ENCODE results near the gene FBXW7.

Gene FBXW7

DNA sequence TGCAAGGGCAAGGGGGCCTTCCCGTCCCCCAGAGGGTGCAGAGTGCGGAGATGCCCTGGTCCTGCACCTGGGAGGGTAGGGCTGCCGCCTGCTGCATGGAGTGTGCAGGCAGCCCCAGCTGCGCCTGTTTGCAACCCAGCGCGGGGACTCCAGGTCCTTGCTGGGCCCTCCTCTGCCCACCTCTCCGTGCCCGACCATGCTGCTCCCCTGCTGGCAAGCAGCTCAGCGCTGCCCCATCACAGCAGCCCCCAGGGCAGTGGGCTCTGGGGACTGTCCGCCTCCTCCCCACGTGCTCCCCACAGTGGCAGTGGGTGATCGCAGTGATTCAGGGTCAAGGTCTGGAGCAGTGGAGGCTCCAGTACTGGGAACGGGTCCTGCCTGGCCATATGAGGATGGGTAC lies 5.0 kb upstream of the FBXW7 start:
- no peak for DNase-seq

DNA sequence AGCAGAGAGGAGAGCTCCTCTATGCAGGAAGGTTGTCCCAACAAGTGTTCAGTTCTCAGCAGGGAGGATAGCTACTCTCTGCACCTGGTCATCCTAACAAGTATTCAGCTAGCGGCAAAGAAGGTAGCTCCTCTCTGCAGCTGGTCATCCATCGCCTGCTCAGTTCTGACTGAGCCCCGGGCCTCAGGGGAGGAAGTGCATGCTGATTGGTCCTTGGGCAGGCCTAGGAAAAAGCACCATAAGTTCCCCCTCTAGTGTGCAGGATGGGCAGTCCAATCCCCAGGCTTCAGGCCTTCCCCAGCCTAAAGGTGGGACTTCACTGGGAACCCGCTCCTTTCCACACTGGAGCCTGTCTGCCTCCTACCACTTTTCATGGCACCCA lies 4.4 kb upstream of the FBXW7 start:
- no peak for DNase-seq

DNA sequence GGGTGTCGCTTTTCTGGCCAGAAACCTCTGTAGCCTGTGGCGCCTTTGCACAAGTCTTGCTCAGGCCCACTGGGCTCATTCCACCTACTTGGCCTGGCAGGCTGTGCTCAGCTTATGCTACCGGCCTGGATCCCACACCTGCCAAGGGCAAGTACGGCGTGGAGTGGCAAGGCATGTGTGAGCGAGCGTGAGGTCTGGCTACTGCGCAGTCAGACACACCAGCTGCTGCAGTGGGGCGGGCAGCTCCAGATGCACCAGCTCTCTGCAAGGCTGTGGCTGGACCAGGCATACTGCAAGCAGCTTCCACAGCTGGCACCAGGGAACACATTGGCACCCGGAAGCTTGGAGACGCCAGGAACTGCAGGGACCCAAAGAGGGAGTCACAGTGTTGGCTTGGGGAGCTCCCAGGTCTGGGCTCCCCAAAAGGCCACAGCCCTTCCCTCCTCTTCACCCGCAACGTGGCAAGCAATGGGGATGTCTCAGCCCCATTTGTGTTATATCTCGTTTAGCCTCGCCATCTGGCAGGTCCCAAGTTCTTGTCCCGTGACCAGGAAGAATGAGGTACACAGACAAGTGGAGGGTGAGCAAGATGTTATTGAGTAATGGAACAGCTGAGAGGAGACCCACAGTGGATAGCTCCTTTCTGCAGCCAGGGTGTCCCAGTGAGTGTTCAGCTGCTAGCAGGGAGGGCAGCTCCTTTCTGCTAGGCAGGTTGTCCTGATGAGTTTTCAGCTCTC lies 3.8 kb upstream of the FBXW7 start:
- no peak for DNase-seq

DNA sequence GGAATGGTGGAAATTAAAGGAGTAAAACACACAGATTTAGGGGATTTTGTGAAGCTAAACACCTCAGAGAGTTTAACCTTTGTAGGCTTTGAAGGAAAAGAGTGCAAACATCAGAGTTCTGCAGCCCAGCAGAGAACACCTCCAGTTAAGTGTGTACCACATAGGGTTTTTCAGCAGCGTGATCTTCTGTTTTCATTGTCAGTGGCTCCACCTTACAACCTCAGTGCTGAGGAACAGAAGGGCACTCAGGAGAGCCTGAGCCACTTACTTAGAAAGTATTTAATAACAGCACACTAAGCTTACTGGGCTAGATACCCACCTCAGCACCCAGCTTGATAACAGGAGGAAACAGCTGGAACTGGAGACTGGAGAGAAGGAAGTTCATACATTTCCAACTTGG lies 2.0 kb upstream of the FBXW7 start:
- no peak for DNase-seq

DNA sequence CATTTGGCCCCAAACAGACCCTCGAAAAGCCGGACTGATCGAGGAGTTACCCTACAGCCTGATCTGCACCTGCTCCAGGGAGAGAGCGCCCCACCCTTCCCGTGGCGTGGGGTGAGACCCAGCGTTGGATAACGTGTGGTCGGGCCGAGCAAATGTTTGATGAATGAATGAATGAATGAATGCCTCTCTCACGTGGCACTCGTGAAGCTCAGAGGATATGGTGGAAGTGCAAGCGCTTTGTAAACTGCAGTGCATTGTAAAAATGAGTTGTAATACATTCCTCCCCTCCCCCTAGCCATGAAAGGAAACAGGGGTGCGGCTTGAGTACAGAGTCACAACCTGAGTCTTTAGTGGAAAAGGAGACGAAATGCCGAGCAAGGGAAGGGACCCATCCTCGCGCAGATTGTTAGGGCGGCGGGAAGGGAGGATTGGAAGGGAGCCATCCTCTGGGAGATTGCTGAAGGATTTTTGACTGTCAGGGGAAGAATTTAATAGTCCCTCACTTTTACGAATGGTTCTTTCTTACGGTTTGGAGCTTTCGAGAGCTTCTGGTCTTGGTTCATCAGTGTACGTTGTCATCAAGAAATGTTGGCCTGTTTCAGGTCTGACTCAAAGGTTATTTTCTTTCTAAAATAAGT lies 772 bp upstream of the FBXW7 start:
- DNase-seq = no peak

DNA sequence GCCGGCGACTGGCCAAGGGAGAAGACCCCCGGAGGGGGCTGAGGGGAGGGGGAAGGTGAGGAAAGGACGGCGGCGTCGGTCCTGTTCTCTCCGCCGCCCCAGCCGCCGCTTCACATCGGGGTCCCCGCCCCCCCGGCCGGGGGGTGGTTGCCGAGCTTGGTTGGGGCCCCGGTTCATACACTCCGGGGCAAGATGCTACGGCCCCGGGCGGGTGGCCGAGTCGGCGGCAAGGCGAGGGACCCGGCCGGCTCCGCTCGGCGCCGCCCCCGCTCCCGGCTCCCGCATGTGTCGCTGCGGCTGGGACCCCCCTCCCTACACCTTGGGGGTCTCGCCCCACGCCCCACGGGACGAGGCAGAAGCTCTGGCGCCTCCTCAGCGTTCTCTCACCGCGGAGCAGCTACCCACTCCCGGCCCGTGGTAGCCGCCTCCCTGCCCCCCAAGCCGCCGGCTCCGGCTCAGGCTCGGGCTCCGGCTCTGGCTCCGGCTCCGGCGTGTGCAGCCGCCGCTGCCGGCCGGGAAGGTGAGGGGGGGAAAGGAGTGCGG lies 461 bp downstream of the FBXW7 start:
- no peak for DNase-seq

DNA sequence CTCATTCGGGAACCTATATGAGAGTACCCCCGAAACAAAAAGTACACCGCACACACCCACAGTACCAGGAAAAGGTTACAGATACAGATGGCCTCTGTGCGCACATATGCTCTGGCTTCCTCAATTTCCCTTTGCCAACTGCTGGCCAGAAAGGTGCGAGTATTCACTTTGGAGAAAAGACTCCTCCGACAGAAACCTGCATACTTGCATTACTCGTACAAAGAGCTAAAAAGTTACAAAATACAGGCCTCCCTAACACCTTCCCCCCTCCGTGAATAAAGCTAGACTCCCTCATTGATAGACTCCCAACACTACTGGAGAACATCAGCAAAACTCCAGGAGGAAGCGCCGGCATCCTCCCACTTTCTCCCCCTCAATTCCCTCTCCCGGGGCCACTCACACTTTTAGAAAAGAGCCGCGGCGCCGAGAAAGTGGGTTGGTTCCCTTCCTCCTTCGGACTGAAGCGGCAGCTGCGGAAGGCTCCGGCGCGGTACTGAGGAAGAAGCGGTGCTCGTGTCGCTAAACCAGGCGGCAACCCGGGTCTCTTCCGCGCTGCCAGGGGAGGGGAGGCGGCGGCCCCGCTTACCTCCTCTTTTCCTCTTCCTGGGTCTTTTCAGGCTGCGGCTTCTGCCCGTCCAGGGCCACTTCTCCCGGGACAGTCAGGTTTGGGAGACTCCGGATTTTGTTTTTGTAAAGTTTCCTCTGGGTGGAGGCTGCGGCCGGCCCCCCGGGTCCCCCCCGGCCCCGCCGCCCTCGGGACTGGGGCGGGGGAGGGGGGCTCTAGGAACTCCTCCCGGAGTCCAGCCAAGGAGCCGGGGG lies 1.1 kb downstream of the FBXW7 start:
- peak; percentile 3 for DNase-seq

DNA sequence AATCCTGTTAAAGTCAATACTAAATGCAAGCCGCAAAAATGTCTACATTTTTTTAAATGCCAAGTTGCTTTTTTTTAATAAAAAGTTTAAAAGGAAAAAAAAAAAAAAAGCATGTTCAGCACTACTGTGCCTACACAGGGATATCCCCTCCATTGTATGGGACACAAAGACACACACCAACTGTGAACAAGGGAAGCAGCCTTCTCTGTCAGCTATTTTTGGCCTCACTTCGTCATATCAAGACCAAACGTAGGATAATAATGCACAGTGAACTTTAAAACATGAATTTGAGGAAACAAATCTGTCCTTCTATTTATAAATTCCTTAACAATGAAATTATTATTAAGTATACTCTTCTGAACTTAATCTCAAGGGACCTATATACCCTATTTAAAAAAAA lies 4.4 kb downstream of the FBXW7 start:
- no peak for DNase-seq

DNA sequence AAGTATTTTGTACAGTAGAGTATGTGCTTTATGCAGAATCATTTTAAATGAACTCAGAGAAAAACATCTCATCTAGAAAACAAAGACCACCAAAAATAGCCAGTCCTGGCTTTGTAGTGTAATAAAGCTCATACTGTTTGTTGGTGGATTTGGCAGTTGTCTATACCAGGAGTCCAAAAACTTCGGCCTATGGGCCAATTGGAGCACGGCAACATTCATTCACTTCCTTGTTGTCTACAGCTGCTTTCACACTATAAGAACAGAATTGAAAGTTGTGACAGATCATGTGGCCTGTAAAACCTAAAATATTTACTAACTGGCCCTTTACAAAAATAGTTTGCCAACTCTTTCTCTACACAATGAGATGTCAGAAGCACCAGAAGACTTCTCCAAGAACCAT lies 5.3 kb downstream of the FBXW7 start:
- no peak for DNase-seq

DNA sequence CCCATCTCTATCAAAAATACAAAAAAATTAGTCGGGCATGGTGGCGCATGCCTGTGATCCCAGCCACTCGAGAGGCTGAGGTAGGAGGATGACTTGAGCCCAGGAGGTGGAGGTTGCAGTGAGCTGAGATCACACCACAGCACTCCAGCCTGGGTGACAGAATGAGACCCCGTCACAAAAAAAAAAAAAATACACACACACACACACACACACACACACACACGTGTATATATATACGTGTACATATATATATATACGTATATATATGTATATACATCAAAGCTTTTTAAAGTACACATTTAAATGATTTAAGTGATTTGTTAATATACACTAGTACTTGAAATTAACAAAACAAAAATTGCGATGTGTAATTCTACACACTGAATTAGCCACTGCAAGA lies 6.0 kb downstream of the FBXW7 start:
- DNase-seq = no peak

DNA sequence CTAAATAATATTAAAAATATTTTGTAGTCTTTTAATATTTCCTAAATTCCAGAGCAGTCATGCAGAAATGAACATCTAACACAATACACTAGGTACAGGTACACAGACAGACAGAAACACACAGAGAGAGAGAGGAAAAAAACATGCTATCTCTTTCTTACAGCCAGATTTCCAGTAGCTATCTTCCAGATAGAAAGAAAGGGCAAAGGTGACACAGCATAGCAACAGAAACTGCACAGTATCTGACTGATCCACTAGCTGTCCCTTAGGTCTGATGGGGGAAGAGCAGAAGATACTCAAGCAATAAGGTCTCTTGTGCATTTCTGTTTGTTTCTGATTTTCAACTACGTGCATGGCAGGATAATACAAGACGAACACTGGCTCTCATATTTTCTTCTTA lies 7.8 kb downstream of the FBXW7 start:
- DNase-seq = no peak

DNA sequence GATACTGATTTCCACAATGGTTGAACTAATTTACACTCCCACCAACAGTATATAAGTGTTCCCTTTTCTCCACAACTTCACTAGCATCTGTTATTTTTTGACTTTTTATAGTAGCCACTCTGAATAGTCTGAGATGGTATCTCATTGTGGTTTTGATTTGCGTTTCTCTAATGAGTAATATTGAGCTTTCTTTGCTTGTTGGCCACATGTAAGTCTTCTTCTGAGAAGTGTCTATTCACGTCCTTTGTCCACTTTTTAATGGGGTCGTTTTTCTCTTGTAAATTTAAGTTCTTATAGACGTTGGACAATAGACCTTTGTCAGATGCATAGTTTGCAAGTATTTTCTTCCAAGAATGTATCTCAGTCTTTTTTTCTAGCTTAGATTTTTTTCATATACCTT lies 10.0 kb downstream of the FBXW7 start:
- DNase-seq = no peak

DNA sequence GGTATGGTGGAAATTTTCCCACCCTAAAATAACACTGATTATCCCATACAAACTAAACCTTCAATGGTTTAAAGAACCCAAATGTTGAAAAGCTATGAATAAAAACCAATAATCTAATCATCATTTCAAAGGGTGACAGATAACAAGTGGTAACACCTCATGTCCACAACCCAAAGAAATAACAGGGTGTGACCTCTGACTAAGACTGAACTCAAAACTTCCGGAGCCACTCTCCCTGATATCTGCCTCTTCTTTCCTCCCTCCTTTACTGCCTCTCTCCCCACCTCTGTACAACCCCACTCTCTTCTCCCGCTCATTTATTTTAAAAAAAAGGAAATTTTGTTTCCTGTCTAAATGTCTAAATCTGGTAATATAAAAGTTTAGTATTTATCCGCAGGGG lies 11.5 kb downstream of the FBXW7 start:
- no peak for DNase-seq

DNA sequence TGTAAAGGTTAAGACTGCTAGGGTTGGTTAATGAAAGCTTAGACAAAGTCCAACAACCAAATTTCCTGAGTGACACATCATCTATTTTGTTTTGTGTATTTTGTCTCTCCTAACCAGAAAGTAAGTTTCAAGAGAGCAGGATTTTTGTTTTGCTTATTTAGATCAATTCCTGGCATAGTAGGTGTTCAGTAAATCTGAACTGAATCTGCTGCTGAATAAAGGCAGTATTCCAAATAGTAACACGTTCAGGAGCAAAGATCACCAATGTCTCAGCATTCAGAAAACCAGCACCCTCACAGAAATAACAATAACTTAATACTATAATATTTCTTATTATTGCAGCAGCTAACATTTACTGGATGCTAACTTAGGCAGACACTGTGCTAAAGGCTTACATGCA lies 12.2 kb downstream of the FBXW7 start:
- DNase-seq = no peak

DNA sequence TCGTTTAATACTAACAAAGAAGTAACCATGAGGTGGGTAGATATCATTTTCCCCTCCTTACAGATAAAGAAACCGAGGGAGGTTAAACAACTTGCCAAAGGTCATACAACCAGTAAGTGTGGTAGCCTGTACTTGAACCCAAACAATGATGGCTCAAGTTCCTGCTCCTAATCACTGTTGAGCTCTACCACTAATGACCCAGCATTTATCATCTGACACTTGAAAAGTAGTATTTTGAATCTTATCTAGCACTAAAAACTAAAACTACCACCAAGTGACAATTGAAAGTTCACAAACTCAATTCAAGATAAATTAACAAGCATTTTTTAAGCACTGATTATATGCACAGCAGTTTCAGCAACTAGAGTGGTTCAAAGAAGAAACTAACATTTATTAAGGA lies 13.1 kb downstream of the FBXW7 start:
- DNase-seq = no peak

DNA sequence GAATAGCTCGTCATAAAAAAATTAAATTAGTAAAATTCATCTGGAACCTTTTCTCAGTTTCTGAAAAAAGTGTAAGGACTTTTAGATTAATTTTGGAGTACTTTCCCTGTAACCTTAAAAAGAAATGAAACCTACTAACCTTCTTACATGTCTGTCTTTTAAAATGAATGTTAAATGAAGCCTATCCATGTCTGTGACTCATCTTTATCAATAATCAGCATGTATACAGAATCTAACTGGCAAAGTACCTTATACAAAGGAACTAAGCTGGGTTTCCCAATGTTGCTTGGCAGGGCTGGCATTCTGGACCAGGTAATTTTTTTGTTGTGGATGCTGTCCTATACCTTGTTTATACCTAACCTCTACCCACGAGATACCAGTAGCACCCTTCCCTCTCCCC lies 13.6 kb downstream of the FBXW7 start:
- DNase-seq = no peak

DNA sequence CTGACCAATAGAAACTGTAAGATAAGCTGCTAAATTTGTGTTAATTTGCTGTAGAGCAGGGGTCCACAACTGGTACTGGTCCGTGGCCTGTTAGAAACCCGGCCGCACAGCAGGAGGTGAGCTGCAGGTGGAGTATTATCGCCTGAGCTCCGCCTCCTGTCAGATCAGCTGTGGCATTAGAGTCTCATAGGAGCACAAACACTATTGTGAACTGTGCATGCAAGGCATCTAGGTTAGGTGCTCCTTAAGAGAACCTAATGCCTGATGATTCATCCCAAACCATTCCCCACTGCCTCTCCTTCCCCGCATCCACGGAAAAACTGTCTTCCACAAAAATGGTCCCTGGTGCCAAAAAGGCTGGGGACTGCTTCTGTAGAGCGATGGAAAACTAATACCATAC lies 19.7 kb downstream of the FBXW7 start:
- DNase-seq = no peak

DNA sequence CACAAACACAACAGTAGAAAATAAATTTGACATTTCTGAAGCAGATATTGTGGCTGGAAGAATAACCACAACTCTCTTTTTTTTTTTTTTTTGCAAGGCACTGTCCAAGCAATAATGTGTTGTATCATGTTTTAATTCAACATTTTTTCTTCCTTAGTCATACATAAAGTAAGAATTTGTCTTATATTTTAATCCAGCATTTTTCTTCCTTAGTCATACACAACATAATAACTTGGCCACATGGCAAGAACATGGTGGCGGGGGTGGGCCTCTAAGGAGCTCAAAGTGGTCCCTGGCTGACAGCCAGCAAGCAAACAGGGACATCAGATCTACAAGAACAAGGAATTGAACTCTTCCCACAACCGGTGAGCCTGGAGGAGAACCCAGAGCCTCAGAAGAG lies 20.2 kb downstream of the FBXW7 start:
- no peak for DNase-seq

DNA sequence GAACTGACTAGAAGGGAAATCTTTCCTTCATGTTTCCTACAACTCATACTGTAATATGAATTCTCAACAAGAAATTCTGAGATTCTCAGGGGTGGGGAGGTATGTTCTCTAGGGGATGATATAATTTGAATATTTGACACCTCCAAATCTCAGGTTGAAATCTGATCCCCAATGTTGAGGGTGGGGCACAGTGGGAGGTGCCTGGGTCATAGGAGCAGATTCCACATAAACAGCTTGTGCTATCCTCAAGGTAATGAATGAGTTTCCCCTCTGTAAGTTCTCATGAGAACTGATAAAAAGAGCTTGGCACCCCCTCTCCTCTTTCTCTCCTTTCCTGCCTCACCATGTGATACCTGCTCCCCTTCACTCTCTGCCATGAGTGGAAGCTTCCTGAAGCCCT lies 21.5 kb downstream of the FBXW7 start:
- DNase-seq = no peak

DNA sequence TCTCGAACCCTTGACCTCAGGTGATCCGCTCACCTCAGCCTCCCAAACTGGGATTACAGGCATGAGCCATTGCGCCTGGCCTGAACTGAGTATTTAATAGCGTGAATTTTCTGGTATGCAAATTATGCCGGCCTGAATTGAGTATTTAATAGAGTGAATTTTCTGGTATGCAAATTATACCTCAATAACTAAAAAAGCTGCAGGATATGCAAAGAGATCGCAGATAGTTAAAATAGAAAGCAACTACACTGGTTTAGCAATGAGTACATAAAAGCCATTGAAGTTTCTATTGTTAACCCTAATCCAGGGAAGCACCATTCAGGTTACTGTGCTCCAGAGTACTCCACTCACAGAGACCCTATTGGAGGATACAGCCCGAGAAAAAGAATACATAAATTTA lies 22.8 kb downstream of the FBXW7 start:
- DNase-seq = no peak

DNA sequence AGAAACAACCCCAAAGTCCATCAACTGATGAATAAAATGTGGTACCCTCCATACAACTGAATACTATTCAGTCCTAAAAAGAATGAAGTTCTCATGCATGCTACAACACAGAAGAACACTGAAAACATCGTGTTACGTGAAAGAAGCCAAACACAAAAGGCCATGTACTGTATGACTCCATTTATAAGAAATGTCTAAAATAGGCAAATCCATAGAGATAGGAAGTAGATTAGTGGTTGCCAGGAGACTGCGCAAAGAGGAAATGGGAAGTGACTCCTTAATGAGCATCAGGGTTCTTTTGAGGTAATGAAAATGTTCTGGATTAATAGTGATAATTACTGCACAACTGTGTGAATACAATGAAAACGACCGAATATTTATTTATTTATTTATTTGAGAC lies 23.4 kb downstream of the FBXW7 start:
- no peak for DNase-seq

DNA sequence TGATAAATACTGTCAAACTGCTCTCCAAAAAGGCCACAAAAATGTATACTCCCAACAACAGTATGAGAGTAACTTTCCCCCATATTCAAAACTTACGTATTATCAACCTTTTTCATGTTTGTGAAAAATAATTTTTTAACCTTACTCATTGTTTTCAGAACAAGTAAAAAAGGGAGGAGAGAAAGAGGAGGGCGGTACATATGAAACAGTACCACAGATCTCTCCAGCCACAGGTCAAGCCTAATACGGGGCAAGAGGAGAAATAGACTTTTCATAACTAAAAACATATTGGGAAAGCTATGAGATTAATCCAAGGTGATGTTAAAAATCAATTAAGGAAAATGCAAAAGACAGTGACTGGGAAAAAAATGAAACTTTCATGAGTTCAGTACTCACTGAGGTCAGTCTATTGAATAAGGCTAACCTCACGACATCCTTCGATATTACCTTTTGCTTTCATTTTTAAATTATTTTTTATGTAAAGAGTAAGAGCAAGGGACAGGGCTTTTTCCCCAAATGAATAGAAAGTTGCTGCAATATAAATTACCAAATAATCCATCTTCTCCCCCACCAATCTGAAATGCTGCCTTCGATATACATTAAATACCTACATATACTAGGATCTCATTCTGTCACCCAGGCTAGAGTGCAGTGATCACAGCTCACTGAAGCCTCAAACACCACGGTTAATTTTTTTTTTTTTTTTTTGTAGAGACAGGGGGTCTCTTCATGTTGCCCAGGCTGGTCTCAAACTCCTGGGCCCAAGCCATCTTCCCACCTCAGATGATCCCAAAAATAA lies 25.3 kb downstream of the FBXW7 start:
- no peak for DNase-seq

DNA sequence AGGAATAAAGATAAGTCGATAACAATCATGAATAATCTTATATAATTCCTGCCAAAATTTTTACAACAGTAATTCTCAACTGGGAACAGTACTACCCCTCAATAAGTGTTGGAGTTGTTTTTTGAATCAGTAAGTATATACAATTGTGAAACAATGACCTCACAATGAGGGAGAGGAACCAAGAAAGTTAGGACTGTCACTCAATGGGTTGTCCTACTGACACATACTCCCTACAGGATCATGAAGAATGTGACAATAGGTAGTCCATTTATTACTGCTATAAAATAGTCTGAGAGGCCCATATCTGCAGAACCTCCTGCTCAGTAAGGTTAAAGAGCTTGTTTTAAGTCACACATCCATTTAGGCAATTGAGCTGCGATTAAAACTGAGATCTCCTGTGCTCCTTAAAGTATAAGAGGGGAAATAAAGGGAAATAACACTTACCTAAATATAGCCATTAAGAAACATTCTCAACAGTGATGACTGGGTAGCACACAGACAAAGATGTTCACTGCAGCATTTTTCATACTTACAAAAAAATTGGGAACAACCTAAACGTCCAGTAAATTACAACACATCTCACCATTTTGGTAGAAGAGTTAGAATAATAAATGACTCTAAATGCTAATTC lies 26.2 kb downstream of the FBXW7 start:
- DNase-seq = no peak
